HG03103 (cell line): ENCODE measurements around the gene DGCR6L.

Experiments
- ATAC-seq: cut with Tn5 transposase; IDR thresholded peaks from one replicate; pipeline ENCODE4 v1.9.1; 2021; ENCODE audit warnings: low read depth; ENCODE audit not compliant: unreplicated experiment

Gene DGCR6L

DNA sequence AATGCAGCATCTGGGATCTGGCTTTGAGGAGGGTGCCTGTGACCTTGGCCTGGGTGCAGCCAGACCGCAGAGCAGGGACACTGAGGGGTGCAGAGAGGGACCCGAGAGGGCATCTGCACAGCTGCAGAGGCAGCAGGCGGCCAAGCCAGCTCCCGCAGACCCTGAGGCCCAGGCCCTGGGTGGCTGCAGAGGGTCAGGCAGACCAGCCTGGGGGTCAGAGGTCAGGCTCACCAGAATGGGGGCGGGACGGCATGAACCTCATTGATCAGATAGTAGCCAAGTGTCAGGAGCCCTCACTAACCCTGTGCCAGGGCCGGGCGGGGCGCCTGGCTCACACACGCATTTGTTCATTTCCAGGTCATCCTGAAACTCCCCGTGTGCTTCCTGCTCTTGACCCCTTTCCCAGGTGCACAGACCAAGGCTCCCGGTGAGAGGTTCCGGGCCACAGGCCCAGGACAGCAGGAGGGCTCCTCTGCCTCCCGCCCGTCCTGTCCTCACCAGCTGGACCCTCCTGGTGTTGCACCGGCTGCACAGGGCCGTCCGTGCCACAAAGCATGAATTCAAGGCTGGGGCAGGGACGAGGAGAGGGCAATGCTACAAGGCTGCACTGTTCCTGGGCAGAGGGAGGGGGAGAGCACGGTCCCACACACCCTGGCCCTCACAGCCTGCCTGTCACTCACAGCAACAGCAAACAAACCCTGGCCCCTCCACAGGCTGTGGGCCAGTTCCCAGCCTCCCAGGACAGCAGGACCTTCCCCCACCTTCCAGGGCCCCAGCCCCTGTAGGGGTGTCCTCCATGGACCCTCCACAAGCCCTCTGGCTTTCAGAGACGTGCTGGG lies 55.0 kb downstream of the DGCR6L start:
- no peak for ATAC-seq
